ENCODE data around the gene JARID2. TPM values are rescaled to one million over a fixed set of nuclear protein-coding genes. Genes with fewer than 3 reads are reported as not detected.

JARID2 gene
- total and polyA plus RNA-seq, 9 of the 15 experiments (the other 6 are each of a cell fraction or from before 2014, with no cell fraction given), result 5.0 to 29.0 (median 15.6) TPM

GRCh38 chr6:15331143-15331542 lies 85.3 kb downstream of the JARID2 start (continued):
- TF ChIP-seq, protein P1, sequence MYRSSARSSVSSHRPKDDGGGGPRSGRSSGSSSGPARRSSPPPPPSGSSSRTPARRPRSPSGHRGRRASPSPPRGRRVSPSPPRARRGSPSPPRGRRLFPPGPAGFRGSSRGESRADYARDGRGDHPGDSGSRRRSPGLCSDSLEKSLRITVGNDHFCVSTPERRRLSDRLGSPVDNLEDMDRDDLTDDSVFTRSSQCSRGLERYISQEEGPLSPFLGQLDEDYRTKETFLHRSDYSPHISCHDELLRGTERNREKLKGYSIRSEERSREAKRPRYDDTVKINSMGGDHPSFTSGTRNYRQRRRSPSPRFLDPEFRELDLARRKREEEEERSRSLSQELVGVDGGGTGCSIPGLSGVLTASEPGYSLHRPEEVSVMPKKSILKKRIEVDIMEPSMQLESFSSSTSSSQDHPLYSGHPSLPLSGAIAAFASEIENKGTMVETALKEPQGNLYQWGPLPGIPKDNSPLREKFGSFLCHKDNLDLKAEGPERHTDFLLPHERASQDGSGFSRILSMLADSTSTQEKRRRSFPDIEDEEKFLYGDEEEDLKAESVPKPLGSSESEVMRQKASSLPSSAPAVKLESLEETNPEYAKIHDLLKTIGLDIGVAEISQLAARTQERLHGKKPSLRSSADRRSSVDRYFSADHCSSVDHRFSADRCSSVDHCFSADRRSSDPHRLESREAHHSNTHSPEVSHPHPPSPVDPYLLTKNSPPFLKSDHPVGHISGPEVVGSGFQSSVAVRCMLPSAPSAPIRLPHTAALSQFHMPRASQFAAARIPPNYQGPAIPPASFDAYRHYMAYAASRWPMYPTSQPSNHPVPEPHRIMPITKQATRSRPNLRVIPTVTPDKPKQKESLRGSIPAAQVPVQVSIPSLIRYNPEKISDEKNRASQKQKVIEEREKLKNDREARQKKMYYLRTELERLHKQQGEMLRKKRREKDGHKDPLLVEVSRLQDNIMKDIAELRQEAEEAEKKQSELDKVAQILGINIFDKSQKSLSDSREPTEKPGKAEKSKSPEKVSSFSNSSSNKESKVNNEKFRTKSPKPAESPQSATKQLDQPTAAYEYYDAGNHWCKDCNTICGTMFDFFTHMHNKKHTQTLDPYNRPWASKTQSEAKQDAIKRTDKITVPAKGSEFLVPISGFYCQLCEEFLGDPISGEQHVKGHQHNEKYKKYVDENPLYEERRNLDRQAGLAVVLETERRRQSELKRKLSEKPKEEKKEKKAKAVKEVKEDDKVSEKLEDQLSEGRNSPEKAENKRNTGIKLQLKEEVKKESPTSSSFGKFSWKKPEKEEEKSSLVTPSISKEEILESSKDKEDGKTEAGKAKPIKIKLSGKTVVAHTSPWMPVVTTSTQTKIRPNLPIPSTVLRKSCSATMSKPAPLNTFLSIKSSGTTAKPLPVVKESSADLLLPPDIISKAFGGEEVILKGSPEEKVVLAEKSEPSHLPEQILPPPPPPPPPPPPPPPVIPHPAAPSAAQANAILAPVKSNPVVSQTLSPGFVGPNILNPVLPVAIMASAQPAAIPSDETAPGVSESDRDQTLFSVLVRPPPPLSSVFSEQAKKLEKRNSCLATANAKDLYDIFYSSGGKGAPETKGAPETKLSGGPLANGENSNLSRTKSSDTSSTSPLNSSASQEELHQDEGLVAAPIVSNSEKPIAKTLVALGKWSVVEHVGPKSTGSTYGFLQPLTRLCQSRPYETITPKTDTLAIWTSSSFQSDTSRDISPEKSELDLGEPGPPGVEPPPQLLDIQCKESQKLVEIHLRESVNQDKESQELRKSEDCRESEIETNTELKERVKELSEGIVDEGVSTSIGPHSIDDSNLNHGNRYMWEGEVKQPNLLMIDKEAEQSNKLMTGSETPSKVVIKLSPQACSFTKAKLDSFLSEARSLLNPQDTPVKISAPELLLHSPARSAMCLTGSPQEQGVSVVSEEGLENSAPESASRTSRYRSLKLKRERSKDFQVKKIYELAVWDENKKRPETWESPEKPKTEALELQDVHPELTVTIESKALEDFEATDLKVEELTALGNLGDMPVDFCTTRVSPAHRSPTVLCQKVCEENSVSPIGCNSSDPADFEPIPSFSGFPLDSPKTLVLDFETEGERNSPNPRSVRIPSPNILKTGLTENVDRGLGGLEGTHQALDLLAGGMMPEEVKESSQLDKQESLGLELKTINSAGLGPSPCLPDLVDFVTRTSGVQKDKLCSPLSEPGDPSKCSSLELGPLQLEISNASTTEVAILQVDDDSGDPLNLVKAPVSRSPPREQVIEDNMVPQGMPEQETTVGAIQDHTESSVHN (IDR thresholded peaks at IDR 0.05; ENCODE audit: borderline replicate concordance in 1 of 2, low read depth in 1 of 2), result no peak; a peak in 1 of 4 replicates
- TF ChIP-seq HMBOX1 (IDR thresholded peaks at IDR 0.05) (peak; percentile 26; the same call in 1 of the 2 replicates), SMARCA4 (IDR thresholded peaks at IDR 0.05) (peak; percentile 47; the same call in 1 of the 2 replicates), FOSL1 (tag; conservative IDR thresholded peaks at IDR 0.05) (peak; percentile 66), CREBBP (IDR thresholded peaks at IDR 0.05; ENCODE audit: low read depth, low read length) (no peak), JUND (IDR thresholded peaks at IDR 0.05; ENCODE audit: borderline replicate concordance, low read depth, low read length) (peak; percentile 65; the same call in 1 of the 2 replicates), JUND (tag; IDR thresholded peaks at IDR 0.05; ENCODE audit: borderline replicate concordance, low read depth, low read length) (peak; percentile 42; the same call in 1 of the 3 replicates), BCLAF1 (IDR thresholded peaks at IDR 0.05; ENCODE audit: borderline replicate concordance in 1 of 2, control insufficient read depth in 1 of 2, low read depth in 2 of 2, low read length in 1 of 2) (no peak), SMAD1 (IDR thresholded peaks at IDR 0.05; ENCODE audit: low read depth, low read length, partially characterized antibody) (no peak), SMAD2 (IDR thresholded peaks at IDR 0.05; ENCODE audit: low read depth, low read length) (no peak), ZFP36 (IDR thresholded peaks at IDR 0.05; ENCODE audit: low read depth, low read length, partially characterized antibody) (no peak), JUNB (CRISPR knock-in tag; conservative IDR thresholded peaks at IDR 0.05) (no peak)
- TF ChIP-seq, protein P2, sequence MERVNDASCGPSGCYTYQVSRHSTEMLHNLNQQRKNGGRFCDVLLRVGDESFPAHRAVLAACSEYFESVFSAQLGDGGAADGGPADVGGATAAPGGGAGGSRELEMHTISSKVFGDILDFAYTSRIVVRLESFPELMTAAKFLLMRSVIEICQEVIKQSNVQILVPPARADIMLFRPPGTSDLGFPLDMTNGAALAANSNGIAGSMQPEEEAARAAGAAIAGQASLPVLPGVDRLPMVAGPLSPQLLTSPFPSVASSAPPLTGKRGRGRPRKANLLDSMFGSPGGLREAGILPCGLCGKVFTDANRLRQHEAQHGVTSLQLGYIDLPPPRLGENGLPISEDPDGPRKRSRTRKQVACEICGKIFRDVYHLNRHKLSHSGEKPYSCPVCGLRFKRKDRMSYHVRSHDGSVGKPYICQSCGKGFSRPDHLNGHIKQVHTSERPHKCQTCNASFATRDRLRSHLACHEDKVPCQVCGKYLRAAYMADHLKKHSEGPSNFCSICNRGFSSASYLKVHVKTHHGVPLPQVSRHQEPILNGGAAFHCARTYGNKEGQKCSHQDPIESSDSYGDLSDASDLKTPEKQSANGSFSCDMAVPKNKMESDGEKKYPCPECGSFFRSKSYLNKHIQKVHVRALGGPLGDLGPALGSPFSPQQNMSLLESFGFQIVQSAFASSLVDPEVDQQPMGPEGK (CRISPR knock-in tag; IDR thresholded peaks at IDR 0.05; ENCODE audit: borderline replicate concordance), result no peak

All from K562 (cell line).